Mesendoderm (in vitro differentiated cells): ENCODE data around the gene RXRA.

Experiments used
- DNase-seq: peaks from one replicate; pipeline ENCODE4 v3.0.0; 2013
- H2AK5ac ChIP-seq: 2 replicates; pipeline ENCODE4 v1.6.1; 2013; ENCODE audit warnings: low read length, inconsistent platforms
- H2BK120ac ChIP-seq: 2 replicates; pipeline ENCODE4 v1.6.1; 2013; ENCODE audit warnings: low read depth, mild to moderate bottlenecking, low read length, moderate library complexity, mixed read lengths
- H2BK15ac ChIP-seq: replicated peaks from 2 replicates; pipeline ENCODE4 v1.6.1; 2013; ENCODE audit warnings: low read depth, mild to moderate bottlenecking, moderate library complexity
- H2BK5ac ChIP-seq: 2 replicates; pipeline ENCODE4 v1.6.1; 2013; ENCODE audit warnings: low read length, inconsistent platforms
- H3K18ac ChIP-seq: 2 replicates; pipeline ENCODE4 v1.6.1; 2013; ENCODE audit warnings: mild to moderate bottlenecking, low read length, mixed read lengths
- H3K23ac ChIP-seq: one replicate; pipeline ENCODE4 v1.6.1; 2013; ENCODE audit warnings: low read length
- H3K27ac ChIP-seq: 2 replicates; pipeline ENCODE4 v1.5.1; 2013; ENCODE audit warnings: low read depth, mild to moderate bottlenecking, inconsistent platforms, low read length, moderate library complexity
- H3K27me3 ChIP-seq: 2 replicates; pipeline ENCODE4 v1.6.1; 2013; ENCODE audit warnings: low read length, control low read depth, mild to moderate bottlenecking, inconsistent platforms; ENCODE audit not compliant: insufficient read depth, poor library complexity
- H3K36me3 ChIP-seq: 2 replicates; pipeline ENCODE4 v1.6.1; 2013; ENCODE audit warnings: low read length, inconsistent platforms; ENCODE audit not compliant: control insufficient read depth, insufficient read depth
- H3K4ac ChIP-seq: one replicate; pipeline ENCODE4 v1.6.1; 2013; ENCODE audit warnings: low read depth, mild to moderate bottlenecking, low read length, moderate library complexity
- H3K4me1 ChIP-seq: 2 replicates; pipeline ENCODE4 v1.6.1; 2013; ENCODE audit warnings: low read depth, low read length, inconsistent platforms; ENCODE audit not compliant: control insufficient read depth
- H3K4me2 ChIP-seq: 2 replicates; pipeline ENCODE4 v1.6.1; 2013; ENCODE audit warnings: low read length
- H3K4me3 ChIP-seq: 2 replicates; pipeline ENCODE4 v1.5.1; 2013; ENCODE audit warnings: mild to moderate bottlenecking, low read length
- H3K56ac ChIP-seq: one replicate; pipeline ENCODE4 v1.6.1; 2013; ENCODE audit warnings: low read length
- H3K79me1 ChIP-seq: 2 replicates; pipeline ENCODE4 v1.6.1; 2013; ENCODE audit warnings: low read length, inconsistent platforms
- H3K79me2 ChIP-seq: 2 replicates; pipeline ENCODE4 v1.6.1; 2013; ENCODE audit warnings: mild to moderate bottlenecking, low read length; ENCODE audit not compliant: control insufficient read depth, insufficient read depth
- H3K9ac ChIP-seq: 2 replicates; pipeline ENCODE4 v1.6.1; 2013; ENCODE audit warnings: low read length, inconsistent platforms
- H4K5ac ChIP-seq: one replicate; pipeline ENCODE4 v1.6.1; 2013; ENCODE audit warnings: low read length
- H4K8ac ChIP-seq: one replicate; pipeline ENCODE4 v1.6.1; 2013; ENCODE audit warnings: low read depth, mild to moderate bottlenecking, control low read depth, low read length, moderate library complexity
- WGBS: extraction: QIAGEN DNeasy Blood & Tissue Kit; methylation state at CpG from one replicate; pipeline ENCODE4 v1.1.7; 2013; ENCODE audit warnings: low lambda C conversion rate, missing lambda C conversion rate; ENCODE audit not compliant: insufficient coverage; ENCODE audit errors: extremely low coverage; 5-methylcytosine and 5-hydroxymethylcytosine counted together

Gene RXRA

GRCh38 chr9:134381671-134382516 is 55.6 kb downstream of the RXRA start:
- peaks cover 2% of the 10 kb centered on the region for H3K4me1 ChIP-seq
- no peak for DNase-seq

GRCh38 chr9:134382733-134383132 is 56.5 kb downstream of the RXRA start:
- peaks cover 2% of the 10 kb centered on the region for H3K4me1 ChIP-seq
- WGBS: no CpG with 5 or more reads among the region's 14 CpGs
- no peak for DNase-seq

More at GRCh38 chr9:134381671-134382516, 55.6 kb downstream of the RXRA start:
- H3K36me3 ChIP-seq: no peaks in the 10 kb centered on the region
- H3K18ac ChIP-seq: no peak overlapping the region
- H2AK5ac ChIP-seq: no peak overlapping the region
- no peak overlapping the region for H4K8ac ChIP-seq
- no peaks in the 10 kb centered on the region for H3K27me3 ChIP-seq
- H3K79me2 ChIP-seq: peaks cover 8% of the 10 kb centered on the region
- no peak overlapping the region for H3K4me2 ChIP-seq
- H4K5ac ChIP-seq: no peak overlapping the region
- no peak overlapping the region for H3K56ac ChIP-seq
- WGBS: no CpG with 5 or more reads among the region's 21 CpGs
- peaks cover 18% of the 10 kb centered on the region for H3K79me1 ChIP-seq
- no peak overlapping the region for H3K27ac ChIP-seq
- no peak overlapping the region for H3K4me3 ChIP-seq
- H2BK120ac ChIP-seq: no peak overlapping the region
- H3K23ac ChIP-seq: no peak overlapping the region
- H2BK15ac ChIP-seq: no peak overlapping the region
- H2BK5ac ChIP-seq: no peak overlapping the region
- no peak overlapping the region for H3K9ac ChIP-seq
- no peak overlapping the region for H3K4ac ChIP-seq

DNA sequence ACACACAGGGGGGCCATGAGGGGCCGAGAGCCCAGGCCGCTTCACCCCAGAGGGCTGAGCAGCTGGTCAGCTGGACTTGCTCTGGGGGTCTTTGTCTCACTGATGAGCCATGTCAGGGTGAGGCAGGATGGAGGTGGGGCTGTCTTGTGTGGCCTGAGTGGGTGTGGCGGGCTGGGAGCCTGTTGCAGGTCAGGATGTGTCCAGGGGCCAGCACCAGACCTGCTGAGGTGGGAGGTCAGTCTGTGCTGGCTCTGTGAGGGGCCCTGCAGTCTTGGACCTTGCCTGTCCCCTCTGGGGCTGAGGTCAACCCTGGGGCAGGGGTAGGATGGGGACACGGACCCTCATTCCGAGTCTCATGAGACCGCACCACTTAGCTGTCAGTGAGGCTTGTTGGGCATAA is 56.9 kb downstream of the RXRA start:
- no peaks in the 10 kb centered on the region for H3K36me3 ChIP-seq
- H2BK15ac ChIP-seq: no peak overlapping the region
- H3K4me3 ChIP-seq: no peak overlapping the region
- H3K27me3 ChIP-seq: no peaks in the 10 kb centered on the region
- no peak overlapping the region for H3K27ac ChIP-seq
- no peak overlapping the region for H3K56ac ChIP-seq
- H3K4ac ChIP-seq: no peak overlapping the region
- WGBS: no CpG with 5 or more reads among the region's 6 CpGs
- no peak overlapping the region for H3K9ac ChIP-seq
- no peak for DNase-seq
- peaks cover 20% of the 10 kb centered on the region for H3K79me1 ChIP-seq
- H2AK5ac ChIP-seq: no peak overlapping the region
- H4K5ac ChIP-seq: no peak overlapping the region
- H4K8ac ChIP-seq: no peak overlapping the region
- no peak overlapping the region for H3K18ac ChIP-seq
- no peak overlapping the region for H2BK120ac ChIP-seq
- peaks cover 8% of the 10 kb centered on the region for H3K79me2 ChIP-seq
- H3K23ac ChIP-seq: no peak overlapping the region
- H2BK5ac ChIP-seq: no peak overlapping the region
- peaks cover 2% of the 10 kb centered on the region for H3K4me1 ChIP-seq
- H3K4me2 ChIP-seq: no peak overlapping the region

More at GRCh38 chr9:134382733-134383132, 56.5 kb downstream of the RXRA start:
- Histone ChIP-seq H3K23ac (no peak overlapping the region), H3K79me2 (peaks cover 7% of the 10 kb centered on the region), H3K9ac (no peak overlapping the region), H2BK120ac (no peak overlapping the region), H2BK15ac (no peak overlapping the region), H3K4me2 (no peak overlapping the region), H4K5ac (no peak overlapping the region), H3K4me3 (no peak overlapping the region), H3K79me1 (peaks cover 18% of the 10 kb centered on the region), H2BK5ac (no peak overlapping the region), H3K4ac (no peak overlapping the region), H3K56ac (no peak overlapping the region), H3K36me3 (no peaks in the 10 kb centered on the region), H3K27ac (no peak overlapping the region), H3K18ac (no peak overlapping the region), H4K8ac (no peak overlapping the region), H3K27me3 (no peaks in the 10 kb centered on the region), H2AK5ac (no peak overlapping the region)

DNA sequence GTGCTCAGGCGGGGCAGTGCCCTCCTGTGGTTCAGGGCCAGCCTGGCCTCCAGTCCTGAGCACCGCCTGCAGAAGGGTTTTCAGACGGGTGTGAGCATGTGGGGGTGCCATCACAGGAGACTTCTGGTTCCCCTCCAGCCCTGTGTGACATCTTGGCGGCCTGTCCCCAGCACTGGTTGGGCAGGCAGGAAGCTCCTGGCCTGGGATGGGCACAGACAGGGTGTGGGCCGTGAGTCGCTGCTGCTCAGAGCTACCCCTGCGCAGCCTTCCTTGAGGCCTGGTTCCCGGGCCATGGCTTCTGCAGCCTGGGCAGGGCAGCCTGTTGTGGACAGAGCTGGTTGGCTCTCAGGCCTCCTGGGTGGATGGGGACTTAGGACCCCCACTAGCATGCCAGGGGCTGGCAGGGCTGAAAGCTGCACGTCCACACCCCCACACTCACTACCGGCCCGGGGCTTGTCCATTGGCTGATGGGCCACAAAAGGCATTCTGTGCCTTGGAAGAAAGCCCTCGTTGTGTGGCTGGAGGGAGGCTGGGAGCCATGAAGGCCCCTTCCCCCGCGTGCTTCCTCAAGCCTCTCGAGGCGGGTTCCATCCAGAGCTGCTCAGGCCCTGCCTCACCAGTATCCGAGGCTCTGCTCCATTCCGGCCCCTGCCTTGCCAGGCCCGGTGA is 58.7 kb downstream of the RXRA start:
- Histone ChIP-seq H2BK15ac (no peak overlapping the region), H4K8ac (no peak overlapping the region), H3K9ac (no peak overlapping the region), H2AK5ac (no peak overlapping the region), H3K23ac (no peak overlapping the region), H3K36me3 (no peaks in the 10 kb centered on the region), H3K27ac (no peak overlapping the region), H3K79me2 (peaks cover 2% of the 10 kb centered on the region), H3K56ac (no peak overlapping the region), H3K27me3 (no peaks in the 10 kb centered on the region), H3K79me1 (peaks cover 24% of the 10 kb centered on the region), H2BK120ac (no peak overlapping the region), H3K18ac (no peak overlapping the region), H3K4me3 (no peak overlapping the region), H3K4me1 (no peaks in the 10 kb centered on the region), H2BK5ac (no peak overlapping the region), H3K4ac (no peak overlapping the region), H3K4me2 (no peak overlapping the region), H4K5ac (no peak overlapping the region)
- WGBS: no CpG with 5 or more reads among the region's 19 CpGs
- no peak for DNase-seq

DNA sequence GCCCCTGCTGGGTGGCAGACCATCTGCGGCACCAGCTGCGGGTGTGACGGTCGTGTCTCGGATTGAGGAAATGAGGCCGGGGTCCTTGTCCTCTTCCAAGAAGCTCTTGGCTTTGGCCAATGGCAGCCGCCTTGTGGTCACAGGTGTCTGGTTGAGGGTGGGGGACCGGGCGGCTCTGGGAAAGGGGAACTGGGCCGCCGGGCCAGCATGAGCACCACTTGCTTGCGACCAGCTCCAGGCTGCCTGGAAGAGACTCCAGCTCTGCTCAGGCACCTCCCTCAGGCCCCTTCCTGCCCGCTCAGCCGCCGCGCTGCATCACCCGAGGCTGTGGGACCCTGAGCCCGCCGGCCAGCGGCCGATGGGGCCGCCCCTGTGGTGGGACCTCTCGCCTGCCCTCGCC is 59.7 kb downstream of the RXRA start:
- no peak overlapping the region for H3K4ac ChIP-seq
- no peak for DNase-seq

More for the DNA sequence above, 59.7 kb downstream of the RXRA start:
- WGBS: no CpG with 5 or more reads among the region's 24 CpGs
- Histone ChIP-seq H3K79me1 (peaks cover 25% of the 10 kb centered on the region), H3K56ac (no peak overlapping the region), H3K4me3 (no peak overlapping the region), H3K4me2 (no peak overlapping the region), H4K5ac (no peak overlapping the region), H3K18ac (no peak overlapping the region), H3K36me3 (no peaks in the 10 kb centered on the region), H4K8ac (no peak overlapping the region), H2BK5ac (no peak overlapping the region), H2BK120ac (no peak overlapping the region), H3K27me3 (no peaks in the 10 kb centered on the region), H3K23ac (no peak overlapping the region), H3K79me2 (peaks cover 2% of the 10 kb centered on the region), H3K4me1 (no peaks in the 10 kb centered on the region), H2BK15ac (no peak overlapping the region), H3K27ac (no peak overlapping the region), H3K9ac (no peak overlapping the region), H2AK5ac (no peak overlapping the region)
